ENCODE measurements around the gene ABRACL. TPM values are rescaled to one million over a fixed set of nuclear protein-coding genes. Genes with fewer than 3 reads are reported as not detected.
A peak's percentile ranks its signal among the peaks of the same experiment; 100 is the strongest.
"Not testable (repeated sequence)": the region's sequence is repeated elsewhere in the genome, so short reads cannot be mapped to it uniquely, and the experiment has no call there.

Gene ABRACL
- polyA plus RNA-seq, 1 donor from 2014 or later = 62.0 TPM

DNA sequence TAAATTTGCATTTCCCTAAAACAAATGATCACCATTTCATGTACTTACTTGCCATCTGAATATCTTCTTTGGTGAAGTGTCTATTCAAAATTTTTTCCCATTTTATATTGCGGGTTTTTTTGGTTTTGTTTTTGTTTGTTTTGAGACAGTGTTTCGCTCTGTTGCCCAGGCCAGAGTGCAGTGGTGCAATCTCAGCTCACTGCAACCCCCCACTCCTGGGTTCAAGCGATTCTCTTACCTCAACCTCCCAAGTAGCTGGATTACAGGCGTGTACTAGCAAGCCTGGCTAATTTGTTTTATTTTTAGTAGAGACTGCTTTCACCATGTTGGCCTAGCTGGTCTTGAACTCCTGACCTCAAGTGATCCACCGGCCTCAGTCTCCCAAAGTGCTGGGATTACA lies 31.4 kb upstream of the ABRACL start:
- Mint-ChIP-seq H3K4me3 (no peak overlapping the region), H3K4me1 (no peaks in the 10 kb centered on the region), H3K27me3 (peaks cover 2% of the 10 kb centered on the region), H3K9me3 (peaks cover 2 to 8% (median 6%) of the 10 kb centered on the region in 3 donors), H3K27ac (no peak overlapping the region), H3K36me3 (peaks cover 2% of the 10 kb centered on the region)

DNA sequence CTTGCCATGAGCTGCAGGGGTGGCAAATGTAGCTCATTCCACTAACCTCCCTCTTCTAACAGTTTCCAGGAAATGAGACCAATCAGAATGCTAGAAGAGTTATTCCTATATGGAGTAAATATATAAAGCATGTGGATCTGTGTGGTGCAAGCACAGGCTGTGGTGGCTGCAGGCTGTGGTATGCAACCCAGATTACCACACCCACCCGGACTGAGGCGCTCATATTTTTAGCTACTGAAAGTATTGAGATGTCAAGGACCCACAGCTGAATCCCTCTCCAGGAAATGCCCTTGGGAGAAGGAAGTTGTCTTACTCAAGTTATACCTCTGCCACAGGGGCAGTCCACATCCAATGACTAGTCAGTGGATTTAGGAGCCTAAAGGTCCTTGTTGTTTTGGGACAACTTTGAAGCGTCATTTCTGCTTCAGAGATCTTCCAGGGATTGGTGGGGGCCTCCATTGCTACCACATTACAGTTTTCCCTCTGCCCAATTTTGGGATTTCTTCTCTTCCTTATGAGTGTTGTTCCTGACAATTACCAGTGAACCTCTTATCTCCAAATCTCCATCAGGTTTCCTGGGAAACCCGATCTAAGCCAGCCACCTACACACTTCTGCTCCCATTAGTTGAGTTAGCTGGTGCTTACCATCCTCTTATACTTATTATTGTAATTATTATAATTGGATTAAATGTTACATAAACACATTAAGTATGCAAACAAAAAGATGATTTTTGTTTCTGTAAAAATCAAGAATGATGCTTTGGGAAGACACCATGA lies 28.4 kb upstream of the ABRACL start:
- H3K36me3 Mint-ChIP-seq = peaks cover 2% of the 10 kb centered on the region
- H3K27me3 Mint-ChIP-seq = peaks cover 3% of the 10 kb centered on the region
- no peaks in the 10 kb centered on the region for H3K9me3 Mint-ChIP-seq
- no peak overlapping the region for H3K27ac Mint-ChIP-seq
- peaks cover 0 to 1% (median 0%) of the 10 kb centered on the region in 3 donors for H3K4me1 Mint-ChIP-seq
- no peak overlapping the region for H3K4me3 Mint-ChIP-seq

DNA sequence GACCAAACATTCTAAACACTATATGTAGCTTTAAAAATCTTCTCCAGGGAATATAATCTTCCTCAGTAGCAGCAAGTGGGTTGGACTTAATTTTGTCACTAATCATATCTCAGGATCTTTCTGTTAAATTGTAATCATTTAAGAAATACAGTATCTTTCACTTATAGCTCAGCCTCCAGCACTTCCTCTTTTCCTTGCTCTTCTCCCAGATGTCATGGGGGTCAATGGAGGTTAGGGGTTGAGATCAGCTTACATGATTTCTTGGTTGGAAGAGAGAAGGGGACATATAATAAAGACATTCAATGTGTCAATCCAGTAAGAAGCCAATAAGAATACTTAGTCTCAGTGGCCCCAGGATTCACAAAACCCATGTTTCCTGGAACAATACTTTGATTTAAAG lies 24.8 kb upstream of the ABRACL start:
- Mint-ChIP-seq H3K27me3 (peaks cover 2% of the 10 kb centered on the region), H3K27ac (no peak overlapping the region), H3K9me3 (no peaks in the 10 kb centered on the region), H3K36me3 (peaks cover 2% of the 10 kb centered on the region), H3K4me1 (peaks cover 0 to 12% (median 7%) of the 10 kb centered on the region in 3 donors), H3K4me3 (no peak overlapping the region)

DNA sequence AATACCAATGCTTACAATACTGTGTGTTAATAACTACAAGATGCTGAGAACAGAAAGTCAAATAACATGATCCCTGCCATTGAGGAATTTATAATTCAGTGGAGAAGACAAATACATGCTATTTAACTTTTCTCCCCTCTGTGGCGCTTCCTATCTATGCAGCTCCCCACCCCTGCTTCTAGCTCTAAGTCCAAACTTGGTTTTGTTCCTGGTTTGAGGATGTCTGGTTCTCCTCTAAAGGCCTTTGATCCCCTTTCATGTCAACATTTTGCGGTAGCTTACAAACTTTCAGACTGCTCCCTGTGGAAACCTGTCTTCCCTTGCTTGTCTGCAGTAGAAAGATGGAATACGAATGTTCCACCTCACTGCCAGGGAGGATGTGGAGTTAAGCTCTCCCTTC lies 22.1 kb upstream of the ABRACL start:
- H3K27ac Mint-ChIP-seq = no peak overlapping the region

DNA sequence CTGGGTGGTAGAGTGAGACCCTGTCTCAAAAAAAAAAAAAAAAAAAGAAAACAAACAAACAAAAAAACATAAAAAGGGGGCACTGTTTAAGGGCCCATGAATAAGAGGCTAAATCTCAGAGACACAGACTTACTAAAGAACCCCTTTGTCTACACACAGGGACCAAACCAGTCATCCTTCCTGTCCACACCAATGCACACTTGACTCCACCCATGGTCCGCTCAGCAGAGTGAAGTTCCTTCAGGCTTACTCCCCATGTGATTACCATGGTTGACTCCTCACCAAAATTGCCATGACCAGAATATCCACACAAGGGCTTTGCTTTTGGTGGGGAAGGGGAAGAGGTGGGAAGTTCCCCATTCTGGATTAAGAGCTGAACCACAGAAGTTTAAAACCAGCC lies 21.1 kb upstream of the ABRACL start:
- Mint-ChIP-seq H3K4me1 (peaks cover 0 to 12% (median 7%) of the 10 kb centered on the region in 3 donors), H3K4me3 (no peak overlapping the region), H3K27me3 (peaks cover 2% of the 10 kb centered on the region), H3K27ac (no peak overlapping the region), H3K36me3 (no peaks in the 10 kb centered on the region), H3K9me3 (no peaks in the 10 kb centered on the region)

More for the DNA sequence above, 22.1 kb upstream of the ABRACL start:
- Mint-ChIP-seq H3K4me1 (peaks cover 0 to 12% (median 7%) of the 10 kb centered on the region in 3 donors), H3K27me3 (peaks cover 2% of the 10 kb centered on the region), H3K4me3 (no peak overlapping the region), H3K36me3 (no peaks in the 10 kb centered on the region), H3K9me3 (no peaks in the 10 kb centered on the region)

DNA sequence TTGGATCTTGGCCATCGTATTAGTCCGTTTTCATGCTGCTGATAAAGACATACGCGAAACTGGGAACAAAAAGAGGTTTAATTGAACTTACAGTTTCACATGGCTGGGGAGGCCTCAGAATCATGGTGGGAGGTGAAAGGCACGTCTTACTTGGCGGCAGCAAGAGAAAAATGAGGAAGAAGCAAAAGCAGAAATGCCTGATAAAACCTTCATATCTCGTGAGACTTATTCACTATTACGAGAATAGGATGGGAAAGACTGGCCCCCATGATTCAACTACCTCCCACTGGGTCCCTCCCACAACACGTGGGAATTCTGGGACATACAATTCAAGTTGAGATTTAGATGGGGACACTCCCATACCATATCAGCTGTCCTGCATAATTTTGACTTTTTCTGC lies 20.4 kb upstream of the ABRACL start:
- Mint-ChIP-seq H3K9me3 (no peaks in the 10 kb centered on the region), H3K4me1 (peaks cover 0 to 12% (median 7%) of the 10 kb centered on the region in 3 donors), H3K4me3 (no peak overlapping the region), H3K27me3 (peaks cover 2% of the 10 kb centered on the region), H3K36me3 (no peaks in the 10 kb centered on the region), H3K27ac (no peak overlapping the region)

DNA sequence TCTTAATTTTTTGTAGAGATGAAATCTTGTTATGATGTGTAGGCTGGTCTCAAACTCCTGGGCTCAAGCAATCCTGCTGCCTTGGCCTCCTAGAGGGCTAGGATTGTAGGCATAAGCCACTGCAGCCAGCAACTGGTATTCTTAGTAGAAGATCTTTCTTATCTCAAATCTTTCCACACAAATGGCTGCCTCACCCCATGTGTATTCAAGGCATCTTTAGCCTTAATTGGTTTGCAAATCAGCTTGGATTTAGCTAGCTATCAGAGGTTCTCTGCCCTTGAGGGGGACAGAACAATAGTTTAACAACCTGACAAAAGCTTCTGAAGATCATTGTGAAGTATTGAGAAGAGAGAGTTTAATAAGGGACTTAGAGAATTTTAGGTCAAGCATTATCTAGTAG lies 17.9 kb upstream of the ABRACL start:
- Mint-ChIP-seq H3K9me3 (no peaks in the 10 kb centered on the region), H3K27ac (no peak overlapping the region), H3K4me3 (no peak overlapping the region), H3K4me1 (peaks cover 0 to 10% (median 7%) of the 10 kb centered on the region in 3 donors), H3K27me3 (no peaks in the 10 kb centered on the region), H3K36me3 (no peaks in the 10 kb centered on the region)

DNA sequence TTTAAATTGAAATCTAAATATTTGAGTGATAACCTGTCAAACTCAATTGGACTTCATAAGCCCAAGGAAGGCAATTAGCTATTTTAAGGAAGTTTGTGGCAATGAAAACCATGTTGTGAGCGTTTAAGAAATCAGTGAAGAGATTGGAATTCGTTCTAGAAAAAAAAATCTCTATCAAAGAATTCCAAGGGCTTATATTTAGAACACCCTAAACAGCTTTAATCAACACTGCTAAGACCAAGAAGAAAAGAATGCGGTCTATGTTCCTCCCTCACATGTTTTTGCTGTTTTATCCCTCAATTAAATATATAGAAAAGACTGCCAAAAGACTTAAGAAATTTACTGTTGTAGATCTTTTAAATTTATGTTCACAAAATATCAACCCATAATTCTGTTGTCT lies 16.6 kb upstream of the ABRACL start:
- H3K36me3 Mint-ChIP-seq = no peaks in the 10 kb centered on the region
- no peaks in the 10 kb centered on the region for H3K27me3 Mint-ChIP-seq
- no peak overlapping the region for H3K27ac Mint-ChIP-seq
- H3K9me3 Mint-ChIP-seq = no peaks in the 10 kb centered on the region
- no peak overlapping the region for H3K4me3 Mint-ChIP-seq
- H3K4me1 Mint-ChIP-seq = peaks cover 6 to 17% (median 14%) of the 10 kb centered on the region in 3 donors

DNA sequence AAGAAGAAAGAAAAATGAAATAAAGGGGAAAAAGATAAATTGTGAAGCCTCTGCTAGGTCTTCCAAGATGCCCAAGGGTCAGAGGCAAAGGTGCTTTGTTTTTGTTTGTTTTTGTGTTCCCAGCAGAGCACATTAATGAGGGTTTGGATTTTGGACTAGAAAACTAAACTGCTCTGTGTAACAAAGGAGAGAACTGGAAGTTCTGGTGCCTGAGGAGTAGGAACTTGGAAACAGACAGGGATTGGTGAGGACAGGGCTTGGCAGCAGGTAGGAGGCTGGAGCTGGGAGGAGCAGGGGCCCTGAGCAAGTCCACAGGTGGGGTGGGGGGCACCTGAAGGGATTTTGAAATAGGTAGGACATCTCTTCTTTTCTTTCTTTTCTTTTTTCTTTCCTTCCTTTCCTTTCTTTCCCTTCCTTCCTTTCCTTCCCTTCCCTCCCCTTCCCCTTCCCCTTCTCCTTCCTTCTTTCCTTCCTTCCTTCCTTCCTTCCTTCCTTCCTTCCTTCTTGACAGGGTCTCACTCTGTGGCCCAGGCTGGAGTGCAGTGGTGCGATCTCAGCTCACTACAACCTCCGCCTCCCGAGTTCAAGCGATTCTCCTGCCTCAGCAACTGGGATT lies 15.3 kb upstream of the ABRACL start:
- no peaks in the 10 kb centered on the region for H3K9me3 Mint-ChIP-seq
- peaks cover 12 to 14% (median 12%) of the 10 kb centered on the region in 3 donors for H3K4me1 Mint-ChIP-seq
- no peaks in the 10 kb centered on the region for H3K27me3 Mint-ChIP-seq
- no peak overlapping the region for H3K27ac Mint-ChIP-seq
- no peaks in the 10 kb centered on the region for H3K36me3 Mint-ChIP-seq
- no peak overlapping the region for H3K4me3 Mint-ChIP-seq

DNA sequence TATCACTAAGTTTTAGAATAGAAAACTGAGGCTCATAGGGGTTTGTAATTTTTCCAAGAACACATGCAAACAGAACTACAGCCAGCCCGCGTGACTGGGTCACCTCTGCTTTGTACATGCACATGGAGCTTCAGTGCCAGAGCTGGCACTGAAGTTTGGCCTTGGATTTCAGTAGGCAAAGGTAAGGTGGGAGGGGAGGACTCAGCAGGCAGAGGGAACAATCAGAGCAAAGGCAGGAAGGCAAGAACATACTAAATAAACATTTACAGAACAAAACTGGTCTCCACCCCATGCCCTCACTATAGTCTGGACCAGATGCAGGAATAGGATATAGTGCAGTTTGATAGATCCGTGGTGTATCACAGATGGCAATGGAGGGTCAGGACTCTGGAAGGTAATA lies 13.6 kb upstream of the ABRACL start:
- Mint-ChIP-seq H3K9me3 (no peaks in the 10 kb centered on the region), H3K27ac (no peak overlapping the region), H3K4me1 (peaks cover 12 to 16% (median 15%) of the 10 kb centered on the region in 3 donors)

DNA sequence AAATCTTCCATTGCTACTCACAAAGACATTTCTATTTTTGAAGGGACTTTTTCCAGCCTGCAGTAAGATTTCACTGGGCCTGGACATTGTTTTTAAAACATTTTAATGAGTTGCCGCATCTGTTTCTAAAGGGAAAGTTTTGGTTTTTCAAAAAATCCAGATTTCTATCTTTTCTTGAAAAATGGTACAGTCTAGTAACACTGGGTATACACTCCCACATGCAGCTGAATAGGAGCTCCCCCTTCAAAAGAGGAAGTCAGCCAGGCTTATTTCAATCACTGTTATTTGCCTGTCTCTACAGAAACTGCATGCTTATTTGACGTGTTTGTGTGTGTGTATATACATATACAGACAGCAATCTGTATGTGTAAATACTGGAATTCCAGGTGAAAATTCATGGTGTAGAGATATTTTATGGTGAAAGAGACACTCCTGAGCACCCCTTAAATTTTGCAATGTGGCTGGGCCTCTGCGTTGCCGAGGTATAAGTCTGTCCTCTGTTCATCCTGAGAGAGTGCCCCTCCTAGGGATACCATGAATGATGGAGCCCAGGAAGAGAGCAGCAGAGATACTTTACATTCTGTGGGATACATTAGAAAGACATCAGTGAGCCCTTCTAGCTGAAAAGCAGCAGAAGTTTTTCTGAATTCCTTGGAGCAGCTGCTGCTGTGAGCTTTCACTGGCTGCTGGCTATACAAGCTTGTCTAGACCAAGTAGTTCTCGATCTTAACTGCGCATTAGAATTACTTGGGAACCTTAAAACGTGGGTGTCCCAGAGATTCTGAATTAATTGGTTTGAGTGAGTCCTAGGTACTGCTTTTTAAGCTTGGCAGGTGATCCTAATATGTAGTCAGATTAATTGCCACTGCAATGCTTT lies 12.0 kb upstream of the ABRACL start:
- no peak overlapping the region for H3K27ac Mint-ChIP-seq
- H3K4me3 Mint-ChIP-seq = peak overlapping the region in 2 of 4 donors; percentile 21 to 65
- H3K4me1 Mint-ChIP-seq = peaks cover 12 to 16% (median 16%) of the 10 kb centered on the region in 3 donors
- H3K27me3 Mint-ChIP-seq = no peaks in the 10 kb centered on the region
- H3K9me3 Mint-ChIP-seq = no peaks in the 10 kb centered on the region
- H3K36me3 Mint-ChIP-seq = no peaks in the 10 kb centered on the region

More for the DNA sequence above, 13.6 kb upstream of the ABRACL start:
- no peaks in the 10 kb centered on the region for H3K36me3 Mint-ChIP-seq
- no peak overlapping the region for H3K4me3 Mint-ChIP-seq
- H3K27me3 Mint-ChIP-seq = no peaks in the 10 kb centered on the region

DNA sequence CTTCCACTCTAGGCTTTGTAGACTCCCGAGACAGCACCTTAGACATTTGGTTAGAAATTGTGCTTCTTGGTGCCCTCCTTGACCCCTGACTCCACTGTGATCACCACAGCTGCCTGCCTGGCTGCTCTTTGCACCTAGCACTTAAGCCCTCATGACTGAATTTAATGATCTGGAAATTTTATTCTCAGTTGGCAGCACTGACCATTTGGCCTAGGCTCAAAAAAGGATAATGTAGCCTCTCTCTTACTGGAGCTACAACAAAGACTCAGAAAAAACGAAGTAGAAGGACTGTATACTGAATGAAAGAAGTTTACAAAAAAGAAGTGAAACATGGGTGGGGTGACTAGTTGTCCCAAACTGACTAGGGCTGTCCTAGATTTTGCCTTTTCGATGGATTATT lies 11.3 kb upstream of the ABRACL start:
- no peaks in the 10 kb centered on the region for H3K36me3 Mint-ChIP-seq
- H3K9me3 Mint-ChIP-seq = no peaks in the 10 kb centered on the region
- no peak overlapping the region for H3K27ac Mint-ChIP-seq
- H3K4me1 Mint-ChIP-seq = peaks cover 12 to 16% (median 16%) of the 10 kb centered on the region in 3 donors
- H3K4me3 Mint-ChIP-seq = peak overlapping the region in 2 of 4 donors; percentile 39 to 41
- H3K27me3 Mint-ChIP-seq = no peaks in the 10 kb centered on the region

DNA sequence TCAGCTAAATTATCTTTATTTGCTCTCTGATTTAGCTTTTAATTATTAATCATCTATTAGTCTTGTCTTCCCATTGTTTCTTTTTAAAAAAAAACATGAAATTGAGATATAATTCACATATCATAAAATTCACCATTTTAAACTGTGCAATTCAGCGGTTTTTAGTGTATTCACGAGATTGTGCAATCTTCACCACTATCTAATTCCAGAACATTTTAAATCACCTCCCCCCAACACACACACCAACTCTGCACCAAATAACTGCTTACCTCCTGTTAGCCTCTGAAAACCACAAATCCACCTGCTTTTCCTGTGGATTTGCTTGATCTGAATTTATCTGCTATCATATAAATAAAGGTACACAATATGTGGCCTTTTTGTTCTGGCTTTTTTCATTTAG lies 8.8 kb upstream of the ABRACL start:
- H3K4me1 Mint-ChIP-seq = peaks cover 12 to 16% (median 16%) of the 10 kb centered on the region in 3 donors
- no peaks in the 10 kb centered on the region for H3K36me3 Mint-ChIP-seq

DNA sequence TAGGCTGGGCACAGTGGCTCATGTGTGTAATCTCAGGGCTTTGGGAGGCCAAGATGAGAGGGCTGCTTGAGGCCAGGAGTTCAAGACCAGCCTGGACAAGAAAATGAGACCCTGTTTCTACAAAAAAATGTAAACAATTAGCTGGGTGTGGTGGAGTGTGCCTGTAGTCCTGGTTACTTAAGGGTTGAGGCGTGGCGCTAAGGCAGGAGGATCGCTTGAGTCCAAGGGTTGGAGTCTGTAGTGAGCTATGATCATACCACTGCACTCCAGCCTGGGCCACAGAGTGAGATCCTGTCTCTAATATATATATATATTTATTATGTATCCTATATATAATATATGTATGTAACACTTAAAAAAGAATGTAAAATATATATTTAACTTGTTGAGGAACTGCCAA lies 7.9 kb upstream of the ABRACL start:
- Mint-ChIP-seq H3K4me1 (peaks cover 12 to 16% (median 16%) of the 10 kb centered on the region in 3 donors), H3K27me3 (no peaks in the 10 kb centered on the region), H3K36me3 (no peaks in the 10 kb centered on the region), H3K4me3 (no peak overlapping the region), H3K27ac (no peak overlapping the region), H3K9me3 (no peaks in the 10 kb centered on the region)

More for the DNA sequence above, 8.8 kb upstream of the ABRACL start:
- no peaks in the 10 kb centered on the region for H3K9me3 Mint-ChIP-seq
- no peaks in the 10 kb centered on the region for H3K27me3 Mint-ChIP-seq
- H3K27ac Mint-ChIP-seq = no peak overlapping the region
- peak overlapping the region in 1 of 4 donors; percentile 41 for H3K4me3 Mint-ChIP-seq

DNA sequence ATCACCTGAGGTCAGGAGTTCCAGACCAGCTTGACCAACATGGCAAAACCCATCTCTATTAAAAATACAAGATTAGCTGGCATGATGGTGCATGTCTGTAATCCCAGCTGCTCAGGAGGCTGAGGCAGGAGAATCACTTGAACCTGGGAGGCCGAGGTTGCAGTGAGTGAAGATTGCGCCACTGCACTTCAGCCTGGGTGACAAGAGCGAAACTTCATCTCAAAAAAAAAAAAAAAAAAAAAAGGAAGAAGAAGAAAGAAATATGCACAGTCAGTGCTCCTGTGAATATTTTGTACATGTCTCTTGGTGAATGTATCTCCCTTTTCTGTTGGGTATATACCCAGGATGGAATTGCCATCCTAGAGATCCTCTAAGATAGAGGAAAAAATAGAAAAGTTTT lies 3.1 kb upstream of the ABRACL start:
- Mint-ChIP-seq H3K4me1 (peaks cover 7 to 13% (median 10%) of the 10 kb centered on the region in 3 donors), H3K27ac (peak overlapping the region in 1 of 3 donors; percentile 35), H3K4me3 (peak overlapping the region in 1 of 4 donors; percentile 7)
- H3K9me3 Mint-ChIP-seq, H3K27me3 Mint-ChIP-seq, H3K36me3 Mint-ChIP-seq: not testable (repeated sequence)

Measured in IgD-negative memory B cell (primary cell).